GM12891 (cell line): ENCODE results near the gene PCBP2.

ENCODE experiments used
- PAX5 ChIP-seq: IDR thresholded peaks from 2 replicates; pipeline ENCODE4 v1.6.1; 2011; ENCODE audit warnings: low read length, moderate library complexity, mild to moderate bottlenecking; ENCODE audit not compliant: insufficient read depth, severe bottlenecking
- POLR2A ChIP-seq: IDR thresholded peaks from 2 replicates; pipeline ENCODE4 v1.6.1; 2011; ENCODE audit warnings: low read depth, low read length, control low read depth
- POLR2AphosphoS5 ChIP-seq: IDR thresholded peaks from 2 replicates; pipeline ENCODE4 v1.6.1; 2011; ENCODE audit warnings: low read depth, low read length, control low read depth
- POU2F2 ChIP-seq: IDR thresholded peaks from 2 replicates; pipeline ENCODE4 v1.6.1; 2011; ENCODE audit warnings: low read depth, mild to moderate bottlenecking, control low read depth, low read length, moderate library complexity
- TAF1 ChIP-seq: IDR thresholded peaks from 2 replicates; pipeline ENCODE4 v1.6.1; 2011; ENCODE audit warnings: low read depth, low read length, control low read depth

DNA sequence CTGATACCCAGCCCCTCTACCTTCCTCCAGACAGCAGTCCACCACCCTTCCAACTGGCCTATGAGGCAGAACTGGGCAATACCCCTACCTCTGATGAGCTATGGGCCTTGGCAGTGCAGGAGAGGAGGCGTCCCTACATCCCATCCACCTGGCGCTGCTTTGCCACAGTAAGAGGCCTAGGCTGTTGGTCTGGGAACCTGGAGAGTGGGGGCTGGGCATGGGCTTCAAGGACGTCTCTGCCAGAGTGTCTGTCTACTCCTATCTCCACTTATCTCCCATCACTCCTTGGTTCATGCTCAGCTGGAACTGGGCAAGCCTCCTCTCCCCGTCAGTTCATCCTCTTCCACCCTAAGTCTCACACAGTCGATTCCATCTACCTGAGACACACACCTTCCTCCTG, 21.8 kb upstream of the PCBP2 start:
- TF ChIP-seq PAX5: no peak
- TF ChIP-seq POLR2A: no peak
- no peak for TF ChIP-seq TAF1
- no peak for TF ChIP-seq POU2F2
- TF ChIP-seq POLR2AphosphoS5: no peak
